SK-N-SH treated with all-trans-retinoic acid at 6 μM for 48 hours (cell line): ENCODE measurements around the gene PASD1.

ENCODE experiments used
- ATAC-seq: fragments of 200-7000 bp; cut with Tn5 transposase; 3 replicates; pipeline ENCODE4 v1.9.1; 2020; ENCODE audit warnings: mild to moderate bottlenecking, moderate library complexity
- ARNTL ChIP-seq: fragments of 450-650 bp; formaldehyde crosslinking; IDR thresholded peaks from 2 replicates; pipeline ENCODE4 v1.5.0; 2020; ENCODE audit warnings: low read depth, mild to moderate bottlenecking, moderate library complexity, borderline replicate concordance
- BACH2 ChIP-seq: fragments of 250-450 bp; sonication (Bioruptor Pico); IDR thresholded peaks from 2 replicates; pipeline ENCODE4 v1.9.0; 2021; ENCODE audit warnings: mild to moderate bottlenecking, borderline replicate concordance
- CREB5 ChIP-seq: fragments of 250-450 bp; sonication (Bioruptor Pico); IDR thresholded peaks from 2 replicates; pipeline ENCODE4 v1.5.1; 2020; ENCODE audit warnings: low read depth, mild to moderate bottlenecking, moderate library complexity
- CSDC2 ChIP-seq: fragments of 250-450 bp; sonication (Bioruptor Pico); IDR thresholded peaks from 2 replicates; pipeline ENCODE4 v1.5.0; 2020; ENCODE audit warnings: mild to moderate bottlenecking, moderate library complexity
- ESRRG ChIP-seq: fragments of 250-450 bp; sonication (Bioruptor Pico); IDR thresholded peaks from 2 replicates; pipeline ENCODE4 v1.6.1; 2021; ENCODE audit warnings: mild to moderate bottlenecking
- GLIS3 ChIP-seq: fragments of 250-450 bp; sonication (Bioruptor Pico); IDR thresholded peaks from 2 replicates; pipeline ENCODE4 v1.5.0; 2020; ENCODE audit warnings: mild to moderate bottlenecking, moderate library complexity
- ISL1 ChIP-seq: fragments of 250-450 bp; sonication (Bioruptor Pico); IDR thresholded peaks from 2 replicates; pipeline ENCODE4 v2.1.2; 2022; ENCODE audit warnings: mild to moderate bottlenecking, moderate library complexity
- PATZ1 ChIP-seq: fragments of 250-450 bp; sonication (Bioruptor Pico); IDR thresholded peaks from 2 replicates; pipeline ENCODE4 v1.8.0; 2020; ENCODE audit warnings: mild to moderate bottlenecking, moderate library complexity, borderline replicate concordance
- POU6F1 ChIP-seq: fragments of 250-450 bp; sonication (Bioruptor Pico); IDR thresholded peaks from 2 replicates; pipeline ENCODE4 v1.8.0; 2021; ENCODE audit warnings: low read depth, mild to moderate bottlenecking, moderate library complexity, borderline replicate concordance
- PPARA ChIP-seq: fragments of 250-450 bp; sonication (Bioruptor Pico); IDR thresholded peaks from 2 replicates; pipeline ENCODE4 v1.5.0; 2020; ENCODE audit warnings: mild to moderate bottlenecking, borderline replicate concordance
- RARB ChIP-seq: fragments of 250-450 bp; sonication (Bioruptor Pico); IDR thresholded peaks from 2 replicates; pipeline ENCODE4 v1.8.0; 2021; ENCODE audit warnings: mild to moderate bottlenecking, moderate library complexity
- SNAI2 ChIP-seq: fragments of 250-450 bp; sonication (Bioruptor Pico); IDR thresholded peaks from 2 replicates; pipeline ENCODE4 v1.5.0; 2020; ENCODE audit warnings: mild to moderate bottlenecking, moderate library complexity
- TCF4 ChIP-seq: fragments of 250-450 bp; sonication (Bioruptor Pico); IDR thresholded peaks from 2 replicates; pipeline ENCODE4 v1.8.0; 2021; ENCODE audit warnings: mild to moderate bottlenecking, moderate library complexity, borderline replicate concordance
- TOX ChIP-seq: fragments of 250-450 bp; sonication (Bioruptor Pico); IDR thresholded peaks from 2 replicates; pipeline ENCODE4 v1.8.0; 2021; ENCODE audit warnings: mild to moderate bottlenecking, moderate library complexity, borderline replicate concordance
- ZC3H10 ChIP-seq: fragments of 250-450 bp; sonication (Bioruptor Pico); IDR thresholded peaks from 2 replicates; pipeline ENCODE4 v1.5.1; 2021; ENCODE audit warnings: mild to moderate bottlenecking, moderate library complexity
- ZFP3 ChIP-seq: fragments of 250-450 bp; sonication (Bioruptor Pico); IDR thresholded peaks from 2 replicates; pipeline ENCODE4 v1.5.0; 2020; ENCODE audit warnings: mild to moderate bottlenecking, moderate library complexity
- ZFP30 ChIP-seq: fragments of 450-650 bp; formaldehyde crosslinking; IDR thresholded peaks from 2 replicates; pipeline ENCODE4 v1.5.0; 2022; ENCODE audit warnings: mild to moderate bottlenecking, moderate library complexity
- ZNF70 ChIP-seq: fragments of 450-650 bp; formaldehyde crosslinking; IDR thresholded peaks from 2 replicates; pipeline ENCODE4 v1.5.0; 2020; ENCODE audit warnings: mild to moderate bottlenecking, moderate library complexity
- ZNF8 ChIP-seq: fragments of 450-650 bp; formaldehyde crosslinking; IDR thresholded peaks from 2 replicates; pipeline ENCODE4 v1.5.0; 2020; ENCODE audit warnings: mild to moderate bottlenecking, moderate library complexity
- TF ChIP-seq, protein P1 (sequence below): fragments of 250-450 bp; sonication (Bioruptor Pico); IDR thresholded peaks from 2 replicates; pipeline ENCODE4 v1.5.1; 2021; ENCODE audit warnings: mild to moderate bottlenecking, moderate library complexity
- TF ChIP-seq, protein P2 (sequence below): fragments of 250-450 bp; sonication (Bioruptor Pico); IDR thresholded peaks from 2 replicates; pipeline ENCODE4 v1.5.0; 2020; ENCODE audit warnings: mild to moderate bottlenecking, moderate library complexity

PASD1 gene

DNA sequence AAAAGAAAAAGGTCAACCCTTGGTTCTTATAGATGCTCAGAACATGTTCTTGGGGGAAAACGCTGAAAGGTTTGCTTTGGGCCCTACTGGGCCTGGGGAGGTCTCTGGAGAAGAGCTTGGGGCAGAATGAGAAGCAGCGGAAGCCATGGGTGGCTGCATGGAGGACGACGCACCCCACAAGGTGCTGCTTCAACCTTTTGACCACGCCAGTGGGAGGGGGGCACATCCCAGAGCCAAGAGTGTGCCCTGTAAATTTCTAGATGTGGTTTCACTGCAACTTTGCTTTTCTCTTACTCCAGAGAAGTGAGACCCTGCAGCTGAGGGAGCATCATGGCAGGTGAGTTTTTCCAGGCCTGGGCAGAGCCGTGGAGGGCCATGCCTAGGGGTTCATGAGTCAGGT lies 135.0 kb downstream of the PASD1 start (continued):
- TF ChIP-seq ZNF70 (CRISPR knock-in tag) (no peak), CSDC2 (CRISPR knock-in tag) (no peak)

DNA sequence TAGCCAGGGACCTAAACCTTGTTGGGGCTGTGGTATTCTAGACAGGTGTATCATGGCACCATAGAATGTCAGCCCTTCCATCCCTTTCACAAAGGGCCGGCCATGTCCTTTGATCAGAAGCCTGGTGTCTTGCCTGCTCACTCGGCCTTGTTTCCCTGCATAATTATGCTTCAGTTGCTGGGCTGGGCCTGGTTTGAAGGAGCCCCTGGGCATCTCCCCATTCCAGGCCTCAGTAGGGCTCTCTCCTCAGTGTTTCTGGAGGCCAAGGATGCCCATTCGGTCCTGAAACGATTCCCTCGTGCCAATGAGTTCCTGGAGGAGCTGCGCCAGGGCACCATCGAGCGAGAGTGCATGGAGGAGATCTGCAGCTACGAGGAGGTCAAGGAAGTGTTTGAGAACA lies 136.3 kb downstream of the PASD1 start:
- no peak for ATAC-seq
- TF ChIP-seq CSDC2 (CRISPR knock-in tag): no peak
- no peak for TF ChIP-seq TOX (CRISPR knock-in tag)
- no peak for TF ChIP-seq ZC3H10 (CRISPR knock-in tag)
- TF ChIP-seq ZFP3: no peak
- TF ChIP-seq, protein P1, sequence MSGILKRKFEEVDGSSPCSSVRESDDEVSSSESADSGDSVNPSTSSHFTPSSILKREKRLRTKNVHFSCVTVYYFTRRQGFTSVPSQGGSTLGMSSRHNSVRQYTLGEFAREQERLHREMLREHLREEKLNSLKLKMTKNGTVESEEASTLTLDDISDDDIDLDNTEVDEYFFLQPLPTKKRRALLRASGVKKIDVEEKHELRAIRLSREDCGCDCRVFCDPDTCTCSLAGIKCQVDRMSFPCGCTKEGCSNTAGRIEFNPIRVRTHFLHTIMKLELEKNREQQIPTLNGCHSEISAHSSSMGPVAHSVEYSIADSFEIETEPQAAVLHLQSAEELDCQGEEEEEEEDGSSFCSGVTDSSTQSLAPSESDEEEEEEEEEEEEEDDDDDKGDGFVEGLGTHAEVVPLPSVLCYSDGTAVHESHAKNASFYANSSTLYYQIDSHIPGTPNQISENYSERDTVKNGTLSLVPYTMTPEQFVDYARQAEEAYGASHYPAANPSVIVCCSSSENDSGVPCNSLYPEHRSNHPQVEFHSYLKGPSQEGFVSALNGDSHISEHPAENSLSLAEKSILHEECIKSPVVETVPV (CRISPR knock-in tag): no peak
- TF ChIP-seq SNAI2: no peak
- no peak for TF ChIP-seq TCF4 (CRISPR knock-in tag)
- no peak for TF ChIP-seq RARB
- TF ChIP-seq ISL1 (CRISPR knock-in tag): no peak
- TF ChIP-seq BACH2: no peak
- no peak for TF ChIP-seq ZNF8
- no peak for TF ChIP-seq CREB5
- TF ChIP-seq ARNTL: no peak
- no peak for TF ChIP-seq PPARA (CRISPR knock-in tag)
- TF ChIP-seq ESRRG: no peak
- TF ChIP-seq PATZ1 (CRISPR knock-in tag): no peak
- no peak for TF ChIP-seq GLIS3 (CRISPR knock-in tag)
- TF ChIP-seq ZNF70 (CRISPR knock-in tag): no peak
- TF ChIP-seq, protein P2, sequence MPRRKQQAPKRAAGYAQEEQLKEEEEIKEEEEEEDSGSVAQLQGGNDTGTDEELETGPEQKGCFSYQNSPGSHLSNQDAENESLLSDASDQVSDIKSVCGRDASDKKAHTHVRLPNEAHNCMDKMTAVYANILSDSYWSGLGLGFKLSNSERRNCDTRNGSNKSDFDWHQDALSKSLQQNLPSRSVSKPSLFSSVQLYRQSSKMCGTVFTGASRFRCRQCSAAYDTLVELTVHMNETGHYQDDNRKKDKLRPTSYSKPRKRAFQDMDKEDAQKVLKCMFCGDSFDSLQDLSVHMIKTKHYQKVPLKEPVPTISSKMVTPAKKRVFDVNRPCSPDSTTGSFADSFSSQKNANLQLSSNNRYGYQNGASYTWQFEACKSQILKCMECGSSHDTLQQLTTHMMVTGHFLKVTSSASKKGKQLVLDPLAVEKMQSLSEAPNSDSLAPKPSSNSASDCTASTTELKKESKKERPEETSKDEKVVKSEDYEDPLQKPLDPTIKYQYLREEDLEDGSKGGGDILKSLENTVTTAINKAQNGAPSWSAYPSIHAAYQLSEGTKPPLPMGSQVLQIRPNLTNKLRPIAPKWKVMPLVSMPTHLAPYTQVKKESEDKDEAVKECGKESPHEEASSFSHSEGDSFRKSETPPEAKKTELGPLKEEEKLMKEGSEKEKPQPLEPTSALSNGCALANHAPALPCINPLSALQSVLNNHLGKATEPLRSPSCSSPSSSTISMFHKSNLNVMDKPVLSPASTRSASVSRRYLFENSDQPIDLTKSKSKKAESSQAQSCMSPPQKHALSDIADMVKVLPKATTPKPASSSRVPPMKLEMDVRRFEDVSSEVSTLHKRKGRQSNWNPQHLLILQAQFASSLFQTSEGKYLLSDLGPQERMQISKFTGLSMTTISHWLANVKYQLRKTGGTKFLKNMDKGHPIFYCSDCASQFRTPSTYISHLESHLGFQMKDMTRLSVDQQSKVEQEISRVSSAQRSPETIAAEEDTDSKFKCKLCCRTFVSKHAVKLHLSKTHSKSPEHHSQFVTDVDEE (CRISPR knock-in tag): no peak

- no peak for TF ChIP-seq PATZ1 (CRISPR knock-in tag)
- no peak for TF ChIP-seq ZFP30 (CRISPR knock-in tag)
- no peak for TF ChIP-seq RARB
- no peak for TF ChIP-seq ZNF70 (CRISPR knock-in tag)
- no peak for TF ChIP-seq BACH2
- TF ChIP-seq ISL1 (CRISPR knock-in tag): no peak
- no peak for TF ChIP-seq GLIS3 (CRISPR knock-in tag)
- TF ChIP-seq TOX (CRISPR knock-in tag): no peak
- TF ChIP-seq ZC3H10 (CRISPR knock-in tag): no peak
- no peak for TF ChIP-seq ZNF8
- no peak for TF ChIP-seq CSDC2 (CRISPR knock-in tag)
- no peak for TF ChIP-seq POU6F1
- TF ChIP-seq ARNTL: no peak
- ATAC-seq: no peak
Measured at GRCh38 chrX:151700581-151700980, 137.1 kb downstream of the PASD1 start.
